K562 (cell line): Measurements from ENCODE around the gene PRRT1. TPM values are rescaled to one million over a fixed set of nuclear protein-coding genes. Genes with fewer than 3 reads are reported as not detected.
A peak's percentile ranks its signal among the peaks of the same experiment; 100 is the strongest.

Experiments
- BRD9 ChIP-seq: fragments of 450-650 bp; IDR thresholded peaks from 2 replicates; pipeline ENCODE4 v1.6.1; 2018; ENCODE audit warnings: low read depth; ENCODE audit not compliant: partially characterized antibody
- DMBX1 ChIP-seq: fragments of 250-450 bp; sonication (Bioruptor Pico); IDR thresholded peaks from 2 replicates; pipeline ENCODE4 v1.8.0; 2022; ENCODE audit warnings: inconsistent platforms, mild to moderate bottlenecking, moderate library complexity, borderline replicate concordance
- HNRNPK ChIP-seq: fragments of 200-400 bp; formaldehyde crosslinking; IDR thresholded peaks from one replicate; pipeline ENCODE4 v1.6.1; 2018; ENCODE audit warnings: mild to moderate bottlenecking, low read depth, low read length; ENCODE audit not compliant: poor library complexity, severe bottlenecking
- JUND ChIP-seq, 2 experiments: IDR thresholded peaks; 2 replicates in 1 of 2; 3 replicates in 1 of 2; pipeline ENCODE4 v1.6.1; 2011; ENCODE audit warnings: borderline replicate concordance in 2 of 2, low read depth in 2 of 2, low read length in 2 of 2, improper control_type of control experiment in 1 of 2, missing biosample characterization in 1 of 2, missing genetic modification characterization in 1 of 2, missing genetic modification reagents in 1 of 2
- NCOA6 ChIP-seq: fragments of 450-650 bp; IDR thresholded peaks from 2 replicates; pipeline ENCODE4 v1.6.1; 2017; ENCODE audit warnings: mild to moderate bottlenecking
- PHF21A ChIP-seq: fragments of 450-650 bp; IDR thresholded peaks from 2 replicates; pipeline ENCODE4 v1.6.1; 2017; ENCODE audit warnings: low read depth, borderline replicate concordance
- PPARD ChIP-seq: fragments of 250-450 bp; sonication (Bioruptor Pico); IDR thresholded peaks from 2 replicates; pipeline ENCODE4 v1.8.0; 2022; ENCODE audit warnings: inconsistent platforms, mild to moderate bottlenecking, moderate library complexity
- PTBP1 ChIP-seq: fragments of 200-400 bp; formaldehyde crosslinking; IDR thresholded peaks from 2 replicates; pipeline ENCODE4 v1.6.1; 2017; ENCODE audit warnings: low read depth, low read length
- RBM22 ChIP-seq: fragments of 200-400 bp; formaldehyde crosslinking; IDR thresholded peaks from 2 replicates; pipeline ENCODE4 v1.6.1; 2018; ENCODE audit warnings: low read length, low read depth; ENCODE audit not compliant: poor library complexity, severe bottlenecking
- RFX1 ChIP-seq: fragments of 450-650 bp; IDR thresholded peaks from 2 replicates; pipeline ENCODE4 v1.6.1; 2016; ENCODE audit warnings: mild to moderate bottlenecking, moderate library complexity
- ZFP30 ChIP-seq: fragments of 250-450 bp; sonication (Bioruptor Pico); IDR thresholded peaks from 2 replicates; pipeline ENCODE4 v1.8.0; 2022; ENCODE audit warnings: moderate library complexity, mild to moderate bottlenecking, inconsistent platforms, borderline replicate concordance
- ZNF311 ChIP-seq: fragments of 250-450 bp; sonication (Bioruptor Pico); IDR thresholded peaks from 2 replicates; pipeline ENCODE4 v1.4.0; 2020; ENCODE audit warnings: mild to moderate bottlenecking, moderate library complexity
- ZNF408 ChIP-seq: fragments of 250-450 bp; sonication (Bioruptor Pico); IDR thresholded peaks from 2 replicates; pipeline ENCODE4 v1.4.0; 2020; ENCODE audit warnings: low read depth, mild to moderate bottlenecking, moderate library complexity
- ZNF778 ChIP-seq: fragments of 450-650 bp; formaldehyde crosslinking; IDR thresholded peaks from 2 replicates; pipeline ENCODE4 v1.4.0; 2020; ENCODE audit warnings: mild to moderate bottlenecking, moderate library complexity
- polyA plus RNA-seq, 8 experiments: library from polyadenylated mRNA; depleted of rRNA in 4 of 8; stranded (reverse) in 5 of 8; unstranded in 3 of 8; fragments of >200 nt; fragmentation: Nextera tagmentation in 2 of 8; fragmentation: Illumina TruSeq in 1 of 8; extraction: Ambion mirVana in 2 of 8; extraction: Trizol in 1 of 8; gene quantifications; 2 replicates each; pipeline versions ENCODE4 v1.2.1 to v1.2.3, GENCODE V29; 2011 to 2014; ENCODE audit warnings: inconsistent platforms in 1 of 8, missing spikeins in 1 of 8
- total RNA-seq, 7 experiments: library from RNA; depleted of rRNA in 6 of 7; stranded (reverse); fragments of >200 nt in 6 of 7; fragmentation: Illumina TruSeq in 2 of 7; extraction: Trizol in 2 of 7; gene quantifications; 2 replicates each; pipeline versions ENCODE4 v1.2.1 to v1.2.3, GENCODE V29; 2011 to 2021; ENCODE audit warnings: low replicate concordance in 1 of 7
- TF ChIP-seq, protein P1 (sequence below): sonication (generic); formaldehyde crosslinking; IDR thresholded peaks from 2 replicates; pipeline ENCODE4 v1.8.0; 2022; ENCODE audit warnings: mild to moderate bottlenecking, missing genetic modification reagents
- TF ChIP-seq, protein P2 (sequence below): fragments of 250-450 bp; sonication (Bioruptor Pico); IDR thresholded peaks from 2 replicates; pipeline ENCODE4 v1.4.0; 2020; ENCODE audit warnings: borderline replicate concordance
- TF ChIP-seq, protein P3 (sequence below): IDR thresholded peaks from 3 replicates; pipeline ENCODE4 v1.6.1; 2011; ENCODE audit warnings: borderline replicate concordance, mild to moderate bottlenecking; ENCODE audit not compliant: insufficient read length, insufficient read depth
- TF ChIP-seq, protein P4 (sequence below), 2 experiments: IDR thresholded peaks; 2 replicates each; pipeline ENCODE4 v1.6.1; 2011; ENCODE audit warnings: borderline replicate concordance in 1 of 2, control low read depth in 1 of 2, low read depth in 1 of 2, low read length in 1 of 2, mild to moderate bottlenecking in 1 of 2, mixed read lengths in 1 of 2, moderate library complexity in 1 of 2; ENCODE audit not compliant: insufficient read depth in 1 of 2, insufficient read length in 1 of 2, poor library complexity in 1 of 2, severe bottlenecking in 1 of 2; ENCODE audit errors: extremely low read depth in 1 of 2
- TF ChIP-seq, protein P5 (sequence below), 2 experiments: IDR thresholded peaks in 1 of 2; conservative IDR thresholded peaks in 1 of 2; 2 replicates each; pipeline ENCODE4 v1.6.1; 2016; ENCODE audit warnings: low read depth in 2 of 2, mild to moderate bottlenecking in 1 of 2, missing compliant biosample characterization in 1 of 2, missing genetic modification characterization in 1 of 2, moderate library complexity in 1 of 2

PRRT1 gene
- total and polyA plus RNA-seq, 9 of the 15 experiments (the other 6 are each of a cell fraction or from before 2014, with no cell fraction given): 0.14 to 3.5 (median 0.41) TPM

DNA sequence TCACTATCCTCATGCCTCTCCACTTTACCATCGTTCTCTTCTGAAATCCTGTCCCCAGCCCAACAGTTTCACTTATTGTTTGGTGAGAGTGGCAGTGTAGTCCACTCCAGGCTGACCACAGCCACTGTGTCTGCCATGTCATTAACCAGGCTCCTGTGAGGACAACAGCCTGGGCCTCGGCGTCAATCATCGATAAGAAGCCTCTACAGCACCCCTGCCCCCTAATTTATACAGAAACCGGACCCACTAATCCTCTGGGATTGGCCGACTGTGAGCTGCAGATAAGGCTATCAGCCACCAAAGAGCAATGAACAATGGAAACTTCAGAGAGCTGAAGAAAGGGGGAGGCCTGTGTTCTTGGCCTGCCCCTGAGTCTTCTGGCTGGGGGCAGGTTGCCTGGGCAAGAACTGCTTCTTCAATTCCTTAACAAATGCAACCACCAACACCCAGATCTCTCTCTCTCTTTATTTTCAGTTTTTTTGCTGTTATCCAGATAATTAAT, 16.1 kb upstream of the PRRT1 start (continued):
- TF ChIP-seq, protein P1, sequence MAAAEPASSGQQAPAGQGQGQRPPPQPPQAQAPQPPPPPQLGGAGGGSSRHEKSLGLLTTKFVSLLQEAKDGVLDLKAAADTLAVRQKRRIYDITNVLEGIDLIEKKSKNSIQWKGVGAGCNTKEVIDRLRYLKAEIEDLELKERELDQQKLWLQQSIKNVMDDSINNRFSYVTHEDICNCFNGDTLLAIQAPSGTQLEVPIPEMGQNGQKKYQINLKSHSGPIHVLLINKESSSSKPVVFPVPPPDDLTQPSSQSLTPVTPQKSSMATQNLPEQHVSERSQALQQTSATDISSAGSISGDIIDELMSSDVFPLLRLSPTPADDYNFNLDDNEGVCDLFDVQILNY (CRISPR knock-in tag): no peak
- TF ChIP-seq ZFP30 (CRISPR knock-in tag): no peak
- TF ChIP-seq DMBX1 (CRISPR knock-in tag): peak; percentile 99
- TF ChIP-seq PTBP1: no peak
- TF ChIP-seq, protein P2, sequence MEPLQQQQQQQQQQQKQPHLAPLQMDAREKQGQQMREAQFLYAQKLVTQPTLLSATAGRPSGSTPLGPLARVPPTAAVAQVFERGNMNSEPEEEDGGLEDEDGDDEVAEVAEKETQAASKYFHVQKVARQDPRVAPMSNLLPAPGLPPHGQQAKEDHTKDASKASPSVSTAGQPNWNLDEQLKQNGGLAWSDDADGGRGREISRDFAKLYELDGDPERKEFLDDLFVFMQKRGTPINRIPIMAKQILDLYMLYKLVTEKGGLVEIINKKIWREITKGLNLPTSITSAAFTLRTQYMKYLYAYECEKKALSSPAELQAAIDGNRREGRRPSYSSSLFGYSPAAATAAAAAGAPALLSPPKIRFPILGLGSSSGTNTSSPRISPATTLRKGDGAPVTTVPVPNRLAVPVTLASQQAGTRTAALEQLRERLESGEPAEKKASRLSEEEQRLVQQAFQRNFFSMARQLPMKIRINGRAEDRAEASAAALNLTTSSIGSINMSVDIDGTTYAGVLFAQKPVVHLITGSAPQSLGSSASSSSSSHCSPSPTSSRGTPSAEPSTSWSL (CRISPR knock-in tag): no peak
- peak; percentile 83 for TF ChIP-seq JUND (IDR thresholded peaks at IDR 0.05; ENCODE audit: borderline replicate concordance, low read depth, low read length)
- TF ChIP-seq JUND (tag; IDR thresholded peaks at IDR 0.05; ENCODE audit: borderline replicate concordance, low read depth, low read length): peak; percentile 66; the same call in 1 of the 3 replicates
- TF ChIP-seq, protein P3, sequence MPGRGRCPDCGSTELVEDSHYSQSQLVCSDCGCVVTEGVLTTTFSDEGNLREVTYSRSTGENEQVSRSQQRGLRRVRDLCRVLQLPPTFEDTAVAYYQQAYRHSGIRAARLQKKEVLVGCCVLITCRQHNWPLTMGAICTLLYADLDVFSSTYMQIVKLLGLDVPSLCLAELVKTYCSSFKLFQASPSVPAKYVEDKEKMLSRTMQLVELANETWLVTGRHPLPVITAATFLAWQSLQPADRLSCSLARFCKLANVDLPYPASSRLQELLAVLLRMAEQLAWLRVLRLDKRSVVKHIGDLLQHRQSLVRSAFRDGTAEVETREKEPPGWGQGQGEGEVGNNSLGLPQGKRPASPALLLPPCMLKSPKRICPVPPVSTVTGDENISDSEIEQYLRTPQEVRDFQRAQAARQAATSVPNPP: no peak
- peak; percentile 67; the same call in 1 of the 2 replicates for TF ChIP-seq PHF21A
- TF ChIP-seq PPARD (CRISPR knock-in tag): no peak
- peak; percentile 41; the same call in 1 of the 2 replicates for TF ChIP-seq ZNF311 (CRISPR knock-in tag)
- TF ChIP-seq NCOA6: no peak
- TF ChIP-seq ZNF408 (CRISPR knock-in tag): no peak
- no peak for TF ChIP-seq RBM22
- no peak for TF ChIP-seq HNRNPK
- TF ChIP-seq ZNF778 (CRISPR knock-in tag): no peak
- TF ChIP-seq, protein P4, sequence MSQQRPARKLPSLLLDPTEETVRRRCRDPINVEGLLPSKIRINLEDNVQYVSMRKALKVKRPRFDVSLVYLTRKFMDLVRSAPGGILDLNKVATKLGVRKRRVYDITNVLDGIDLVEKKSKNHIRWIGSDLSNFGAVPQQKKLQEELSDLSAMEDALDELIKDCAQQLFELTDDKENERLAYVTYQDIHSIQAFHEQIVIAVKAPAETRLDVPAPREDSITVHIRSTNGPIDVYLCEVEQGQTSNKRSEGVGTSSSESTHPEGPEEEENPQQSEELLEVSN (IDR thresholded peaks at IDR 0.05; ENCODE audit: borderline replicate concordance in 1 of 2, extremely low read depth in 1 of 2, insufficient read depth in 1 of 2, insufficient read length in 1 of 2, low read depth in 1 of 2, low read length in 1 of 2, poor library complexity in 1 of 2, severe bottlenecking in 1 of 2): no peak
- TF ChIP-seq RFX1: no peak
- TF ChIP-seq, protein P5, sequence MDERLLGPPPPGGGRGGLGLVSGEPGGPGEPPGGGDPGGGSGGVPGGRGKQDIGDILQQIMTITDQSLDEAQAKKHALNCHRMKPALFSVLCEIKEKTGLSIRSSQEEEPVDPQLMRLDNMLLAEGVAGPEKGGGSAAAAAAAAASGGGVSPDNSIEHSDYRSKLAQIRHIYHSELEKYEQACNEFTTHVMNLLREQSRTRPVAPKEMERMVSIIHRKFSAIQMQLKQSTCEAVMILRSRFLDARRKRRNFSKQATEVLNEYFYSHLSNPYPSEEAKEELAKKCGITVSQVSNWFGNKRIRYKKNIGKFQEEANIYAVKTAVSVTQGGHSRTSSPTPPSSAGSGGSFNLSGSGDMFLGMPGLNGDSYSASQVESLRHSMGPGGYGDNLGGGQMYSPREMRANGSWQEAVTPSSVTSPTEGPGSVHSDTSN (CRISPR knock-in tag; IDR thresholded peaks at IDR 0.05; ENCODE audit: low read depth): peak; percentile 77
- TF ChIP-seq, protein P5 (tag; conservative IDR thresholded peaks at IDR 0.05; ENCODE audit: low read depth): no peak
- TF ChIP-seq BRD9: no peak
